B cell (primary cell): ENCODE results near the gene CHMP1A. TPM values are rescaled to one million over a fixed set of nuclear protein-coding genes. Genes with fewer than 3 reads are reported as not detected.

Experiments used
- ATAC-seq: fragments of 200-7000 bp; cut with Tn5 transposase; one replicate; pipeline ENCODE4 v1.10.0; 2021; ENCODE audit warnings: low read depth, mild to moderate bottlenecking, moderate number of reproducible peaks, moderate library complexity
- CTCF ChIA-PET: fragments of 350-600 bp; sonication (Branson Sonifier 250); formaldehyde crosslinking; loops from one replicate; lab custom pipeline; 2021; ENCODE audit warnings: antibody characterized with exemption, inconsistent platforms; lab: Charles Lee
- POLR2A ChIA-PET: fragments of 350-600 bp; sonication (Branson Sonifier 250); formaldehyde crosslinking; loops from one replicate; lab custom pipeline; 2021; ENCODE audit warnings: antibody characterized with exemption; lab: Charles Lee
- DNase-seq: peaks from one replicate; pipeline ENCODE4 v3.0.0; 2013
- H2AFZ ChIP-seq: 2 replicates; pipeline ENCODE4 v1.6.1; 2012; ENCODE audit warnings: mild to moderate bottlenecking, low read depth, low read length; ENCODE audit not compliant: insufficient read depth, poor library complexity, severe bottlenecking
- H3K27ac ChIP-seq, 2 donors: 1 replicate in 1 of 2; 2 replicates in 1 of 2; pipeline ENCODE4 v1.5.1; 2012 to 2013; ENCODE audit warnings: low read length in 2 of 2, mild to moderate bottlenecking in 2 of 2, moderate library complexity in 1 of 2
- H3K27me3 ChIP-seq, 4 experiments: fragments of 200-600 bp in 1 of 4; sonication (generic) in 1 of 4; replicated peaks in 1 of 4; 1 replicate in 2 of 4; 2 replicates in 2 of 4; pipeline versions ENCODE4 v1.6.1 to v1.7.0; 2013 to 2016; ENCODE audit warnings: low read length in 3 of 4, mild to moderate bottlenecking in 2 of 4, mixed read lengths in 1 of 4, moderate library complexity in 1 of 4; ENCODE audit not compliant: insufficient read depth in 4 of 4, control insufficient read depth in 3 of 4; ENCODE audit errors: control extremely low read depth in 1 of 4
- H3K36me3 ChIP-seq, 2 experiments: replicated peaks in 1 of 2; 1 replicate in 1 of 2; 2 replicates in 1 of 2; pipeline versions ENCODE4 v1.6.1 to v1.7.1; 2013; ENCODE audit warnings: low read length in 1 of 2; ENCODE audit not compliant: insufficient read depth in 2 of 2, control insufficient read depth in 1 of 2; ENCODE audit errors: control extremely low read depth in 1 of 2, extremely low read depth in 1 of 2
- H3K4me1 ChIP-seq, 2 donors: fragments of 200-600 bp in 1 of 2; sonication (generic) in 1 of 2; 1 replicate in 1 of 2; 2 replicates in 1 of 2; pipeline versions ENCODE4 v1.5.1 to v1.6.1; 2013 to 2017; ENCODE audit warnings: low read length in 2 of 2; ENCODE audit not compliant: control insufficient read depth in 2 of 2, insufficient read depth in 2 of 2
- H3K4me2 ChIP-seq: replicated peaks from 2 replicates; pipeline ENCODE3; 2012; ENCODE audit warnings: mild to moderate bottlenecking, low read depth, low read length; ENCODE audit not compliant: poor library complexity, severe bottlenecking
- H3K4me3 ChIP-seq, 5 experiments: fragments of 200-600 bp in 1 of 5; sonication (generic) in 1 of 5; 1 replicate in 3 of 5; 2 replicates in 2 of 5; pipeline versions ENCODE4 v1.5.1 to v1.7.0; 2011 to 2016; ENCODE audit warnings: low read length in 4 of 5, mild to moderate bottlenecking in 4 of 5, low read depth in 2 of 5, control low read depth in 1 of 5, moderate library complexity in 1 of 5; ENCODE audit not compliant: insufficient read depth in 1 of 5; ENCODE audit errors: control extremely low read depth in 1 of 5, extremely low read depth in 1 of 5
- H3K79me2 ChIP-seq: fragments of 200-600 bp; sonication (generic); one replicate; pipeline ENCODE4 v1.6.0; 2016; ENCODE audit warnings: low read length; ENCODE audit not compliant: control insufficient read depth, insufficient read depth
- H3K9ac ChIP-seq: fragments of 200-600 bp; sonication (generic); 2 replicates; pipeline ENCODE4 v1.6.1; 2017; ENCODE audit warnings: mild to moderate bottlenecking, low read length, moderate library complexity
- H3K9me3 ChIP-seq, 3 donors: one replicate each; pipeline versions ENCODE4 v1.6.1 to v1.7.1; 2013; ENCODE audit warnings: low read length in 2 of 3; ENCODE audit not compliant: control insufficient read depth in 2 of 3, insufficient read depth in 1 of 3; ENCODE audit errors: control extremely low read depth in 1 of 3
- H4K20me1 ChIP-seq: 2 replicates; pipeline ENCODE4 v1.6.0; 2012; ENCODE audit warnings: mild to moderate bottlenecking, low read length; ENCODE audit not compliant: insufficient read depth, control insufficient read depth, poor library complexity, severe bottlenecking
- H3K27ac Mint-ChIP-seq: one replicate; pipeline ENCODE4 v1.8.0; 2021; ENCODE audit warnings: mixed read lengths
- H3K27me3 Mint-ChIP-seq: one replicate; pipeline ENCODE4 v1.8.0; 2021; ENCODE audit warnings: mixed read lengths
- H3K4me1 Mint-ChIP-seq: one replicate; pipeline ENCODE4 v1.8.0; 2021; ENCODE audit warnings: mixed read lengths
- H3K4me3 Mint-ChIP-seq: one replicate; pipeline ENCODE4 v1.8.0; 2021; ENCODE audit warnings: mixed read lengths
- H3K9me3 Mint-ChIP-seq: one replicate; pipeline ENCODE4 v1.8.0; 2022; ENCODE audit warnings: mixed read lengths; ENCODE audit not compliant: insufficient read depth
- CTCF ChIP-seq: fragments of 200-600 bp; IDR thresholded peaks from one replicate; pipeline ENCODE4 v1.8.0; 2022; ENCODE audit warnings: antibody characterized with exemption, mild to moderate bottlenecking
- EZH2 ChIP-seq: IDR thresholded peaks from 2 replicates; pipeline ENCODE4 v1.6.1; 2012; ENCODE audit warnings: borderline replicate concordance, low read depth, mild to moderate bottlenecking, moderate library complexity, low read length; ENCODE audit not compliant: insufficient read depth, poor library complexity, severe bottlenecking
- WGBS: methylation state at CpG from one replicate; pipeline ENCODE4 v1.1.5; 2013; ENCODE audit warnings: missing lambda C conversion rate; ENCODE audit not compliant: insufficient coverage; 5-methylcytosine and 5-hydroxymethylcytosine counted together
- intact Hi-C: fragments of 100-400 bp; cut with micrococcal nuclease; formaldehyde crosslinking; loops from one replicate; pipeline ENCODE4 v1.10.0; 2022
- polyA plus RNA-seq: library from polyadenylated mRNA; depleted of rRNA; stranded (reverse); fragments of >200 nt; gene quantifications from 2 replicates; pipeline ENCODE4 v1.2.3, GENCODE V29; 2012
- total RNA-seq, 2 donors: library from RNA; stranded (reverse); fragments of 120-200 nt in 1 of 2; gene quantifications; 1 replicate in 1 of 2; 2 replicates in 1 of 2; pipeline versions ENCODE4 v1.2.3 to v1.2.4, GENCODE V29; 2013 to 2022

CHMP1A gene
- total and polyA plus RNA-seq, 2 donors (not counting 1 experiment from before 2014, with no cell fraction given), result 80.4 to 88.1 TPM

DNA sequence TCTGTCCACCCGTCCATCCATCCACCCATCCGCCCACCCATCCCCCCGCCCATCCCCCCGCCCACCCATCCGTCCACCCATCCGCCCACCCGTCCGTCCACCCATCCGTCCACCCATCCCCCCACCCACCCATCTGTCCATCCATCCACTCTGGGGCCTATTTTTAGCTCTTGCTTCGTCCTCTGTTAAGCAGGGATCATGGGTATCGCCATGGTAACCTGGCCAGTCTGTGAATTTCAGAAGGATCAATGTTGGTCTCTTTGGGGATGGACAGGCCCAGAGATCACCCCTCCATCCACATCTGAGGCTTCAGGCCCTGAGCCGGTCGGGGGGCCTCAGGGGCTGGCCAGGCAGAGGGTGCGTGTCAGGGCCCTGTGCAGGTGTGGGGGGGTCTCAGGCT lies 59.3 kb downstream of the CHMP1A start:
- Mint-ChIP-seq H3K4me1 (peaks cover 7% of the 10 kb centered on the region), H3K9me3 (no peaks in the 10 kb centered on the region), H3K4me3 (no peak overlapping the region), H3K27ac (no peak overlapping the region), H3K27me3 (peaks cover 4% of the 10 kb centered on the region)
- no peaks in the 10 kb centered on the region for H3K79me2 ChIP-seq
- TF ChIP-seq CTCF (no peak), EZH2 (no peak)
- H3K4me3 ChIP-seq, result no peak overlapping the region
- no peak overlapping the region for H3K9ac ChIP-seq
- H3K27ac ChIP-seq, result no peak overlapping the region
- no peaks in the 10 kb centered on the region for H4K20me1 ChIP-seq
- no peak overlapping the region for H2AFZ ChIP-seq
- H3K27me3 ChIP-seq, result peaks cover 0 to 14% (median 0%) of the 10 kb centered on the region in 4 experiments
- no peak for DNase-seq
- no peak for ATAC-seq
- H3K4me2 ChIP-seq, result no peak overlapping the region
- intact Hi-C loops, result no loop called here
- WGBS, result 100% methylated on average over 1 of the region's 14 CpGs
- no peaks in the 10 kb centered on the region for H3K9me3 ChIP-seq
- CTCF ChIA-PET, result no interaction called here
- POLR2A ChIA-PET, result no interaction called here
- H3K4me1 ChIP-seq, result peaks cover 7 to 10% of the 10 kb centered on the region in 2 donors
- no peaks in the 10 kb centered on the region for H3K36me3 ChIP-seq

GRCh38 chr16:89596957-89597649 lies 60.4 kb downstream of the CHMP1A start:
- H3K4me2 ChIP-seq, result no peak overlapping the region
- ChIA-PET CTCF (no interaction called here), POLR2A (no interaction called here)
- H3K27ac ChIP-seq, result no peak overlapping the region
- H2AFZ ChIP-seq, result no peak overlapping the region
- no peaks in the 10 kb centered on the region for H3K79me2 ChIP-seq
- no peak overlapping the region for H3K9ac ChIP-seq
- intact Hi-C loops, result no loop called here
- Mint-ChIP-seq H3K4me3 (no peak overlapping the region), H3K27me3 (no peaks in the 10 kb centered on the region), H3K9me3 (no peaks in the 10 kb centered on the region), H3K4me1 (no peaks in the 10 kb centered on the region), H3K27ac (no peak overlapping the region)
- no peaks in the 10 kb centered on the region for H3K9me3 ChIP-seq
- WGBS, result 91% methylated on average over 19 of the region's 19 CpGs
- no peaks in the 10 kb centered on the region for H3K36me3 ChIP-seq
- TF ChIP-seq CTCF, result no peak
- TF ChIP-seq EZH2, result no peak
- peaks cover 0 to 4% (median 0%) of the 10 kb centered on the region in 4 experiments for H3K27me3 ChIP-seq
- no peaks in the 10 kb centered on the region for H4K20me1 ChIP-seq
- ATAC-seq (no peak), DNase-seq (no peak)
- peaks cover 0 to 2% of the 10 kb centered on the region in 2 donors for H3K4me1 ChIP-seq
- H3K4me3 ChIP-seq, result no peak overlapping the region
